Neutrophil (primary cell): ENCODE results near the gene OR52A5.

Experiments used
- H3K27ac ChIP-seq: fragments of 200-600 bp; sonication (generic); 2 replicates; pipeline ENCODE4 v1.5.1; 2016; ENCODE audit warnings: mild to moderate bottlenecking, moderate library complexity
- H3K27me3 ChIP-seq: fragments of 200-600 bp; sonication (generic); 2 replicates; pipeline ENCODE4 v1.6.0; 2016; ENCODE audit warnings: mild to moderate bottlenecking
- H3K36me3 ChIP-seq: fragments of 200-600 bp; sonication (generic); 2 replicates; pipeline ENCODE4 v1.5.1; 2017
- H3K4me1 ChIP-seq, 2 experiments: fragments of 200-600 bp in 1 of 2; sonication (generic) in 1 of 2; 1 replicate in 1 of 2; 2 replicates in 1 of 2; pipeline versions ENCODE4 v1.5.1 to v1.6.1; 2013 to 2016; ENCODE audit warnings: low read depth in 1 of 2, low read length in 1 of 2, mild to moderate bottlenecking in 1 of 2, moderate library complexity in 1 of 2; ENCODE audit not compliant: control insufficient read depth in 1 of 2, insufficient read depth in 1 of 2
- H3K4me3 ChIP-seq, 2 experiments: fragments of 200-600 bp in 1 of 2; sonication (generic) in 1 of 2; 1 replicate in 1 of 2; 2 replicates in 1 of 2; pipeline ENCODE4 v1.5.1; 2013 to 2016; ENCODE audit warnings: low read depth in 1 of 2, low read length in 1 of 2, mild to moderate bottlenecking in 1 of 2, moderate library complexity in 1 of 2
- H3K9me3 ChIP-seq: fragments of 200-600 bp; sonication (generic); 2 replicates; pipeline ENCODE4 v1.5.1; 2016
- CTCF ChIP-seq: fragments of 200-600 bp; sonication (generic); IDR thresholded peaks from 2 replicates; pipeline ENCODE4 v1.5.1; 2016; ENCODE audit warnings: antibody characterized with exemption

The OR52A5 gene

GRCh38 chr11:5118893-5119292, 19.3 kb downstream of the OR52A5 start:
- no peaks in the 10 kb centered on the region for H3K36me3 ChIP-seq
- H3K27ac ChIP-seq: no peak overlapping the region

GRCh38 chr11:5117588-5117987, 20.6 kb downstream of the OR52A5 start:
- no peak overlapping the region for H3K4me3 ChIP-seq
- no peak for TF ChIP-seq CTCF
- no peaks in the 10 kb centered on the region for H3K27me3 ChIP-seq
- H3K9me3 ChIP-seq: no peaks in the 10 kb centered on the region
- no peak overlapping the region for H3K27ac ChIP-seq
- H3K4me1 ChIP-seq: no peaks in the 10 kb centered on the region
- no peaks in the 10 kb centered on the region for H3K36me3 ChIP-seq

More at GRCh38 chr11:5118893-5119292, 19.3 kb downstream of the OR52A5 start:
- TF ChIP-seq CTCF: no peak
- Histone ChIP-seq H3K4me3 (no peak overlapping the region), H3K9me3 (no peaks in the 10 kb centered on the region), H3K4me1 (no peaks in the 10 kb centered on the region), H3K27me3 (no peaks in the 10 kb centered on the region)

- Histone ChIP-seq H3K36me3 (no peaks in the 10 kb centered on the region), H3K27ac (no peak overlapping the region), H3K4me3 (no peak overlapping the region), H3K9me3 (no peaks in the 10 kb centered on the region), H3K27me3 (no peaks in the 10 kb centered on the region), H3K4me1 (no peaks in the 10 kb centered on the region)
- TF ChIP-seq CTCF: no peak
Measured at GRCh38 chr11:5115339-5115738, 22.8 kb downstream of the OR52A5 start.

- no peak for TF ChIP-seq CTCF
- H3K9me3 ChIP-seq: no peaks in the 10 kb centered on the region
- no peaks in the 10 kb centered on the region for H3K27me3 ChIP-seq
- H3K27ac ChIP-seq: no peak overlapping the region
- H3K36me3 ChIP-seq: no peaks in the 10 kb centered on the region
- no peaks in the 10 kb centered on the region for H3K4me1 ChIP-seq
- H3K4me3 ChIP-seq: no peak overlapping the region
Measured at GRCh38 chr11:5107285-5107684, 30.9 kb downstream of the OR52A5 start.

GRCh38 chr11:5103066-5103465, 35.1 kb downstream of the OR52A5 start:
- Histone ChIP-seq H3K9me3 (no peaks in the 10 kb centered on the region), H3K36me3 (no peaks in the 10 kb centered on the region), H3K27me3 (no peaks in the 10 kb centered on the region), H3K4me1 (no peaks in the 10 kb centered on the region), H3K27ac (no peak overlapping the region), H3K4me3 (no peak overlapping the region)
- TF ChIP-seq CTCF: no peak

GRCh38 chr11:5102246-5102645, 35.9 kb downstream of the OR52A5 start:
- Histone ChIP-seq H3K9me3 (no peaks in the 10 kb centered on the region), H3K4me3 (no peak overlapping the region), H3K36me3 (no peaks in the 10 kb centered on the region), H3K27ac (no peak overlapping the region), H3K4me1 (no peaks in the 10 kb centered on the region), H3K27me3 (no peaks in the 10 kb centered on the region)
- no peak for TF ChIP-seq CTCF
